ENCODE results near the gene UST.

Gene UST

DNA sequence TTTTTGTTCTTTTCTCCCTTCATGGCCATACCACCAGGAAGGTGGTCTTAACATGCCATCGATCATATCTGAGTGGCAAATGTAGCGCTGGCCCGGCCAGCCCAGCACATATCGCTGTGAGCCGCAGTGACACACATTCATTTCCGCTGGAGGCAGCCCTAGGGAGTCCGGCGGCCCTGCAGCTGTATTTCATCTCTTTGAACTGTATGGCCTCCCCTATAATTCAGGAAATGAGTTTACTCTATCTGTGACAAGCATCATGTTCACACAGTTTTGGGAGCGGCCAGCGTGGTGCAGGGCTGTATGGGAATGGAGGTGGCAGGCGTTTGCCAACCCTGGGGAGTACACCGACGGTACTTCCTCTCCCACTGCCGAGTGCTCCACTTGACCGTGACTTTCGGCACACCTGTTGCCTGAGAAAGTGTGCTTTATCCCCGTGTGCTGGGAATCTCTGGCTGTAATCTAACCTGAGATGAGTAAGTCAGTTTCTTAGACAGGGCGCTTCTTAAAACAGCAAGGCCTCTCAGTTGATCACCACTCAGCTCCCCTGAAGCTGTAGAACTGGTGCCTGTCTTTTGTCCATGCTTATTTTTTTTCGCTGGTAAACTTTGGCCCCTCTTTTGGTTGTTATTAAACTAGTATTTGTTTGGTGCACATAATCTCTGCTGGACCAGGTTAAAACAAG lies 313.6 kb downstream of the UST start:
- Histone ChIP-seq H3K9ac (ENCODE audit: low read depth, low read length, poor library complexity, severe bottlenecking) (peak overlapping the region; percentile 69), H3K79me2 (ENCODE audit: insufficient read depth, low read length) (no peaks in the 10 kb centered on the region), H3K36me3 (ENCODE audit: insufficient read depth, low read length) (no peaks in the 10 kb centered on the region), H3K9me2 (replicated peaks; ENCODE audit: low read depth, low read length) (no peaks in the 10 kb centered on the region), H3K4me1 (ENCODE audit: insufficient read depth, low read length, poor library complexity, severe bottlenecking) (peaks cover 92% of the 10 kb centered on the region), H4K20me1 (ENCODE audit: insufficient read depth, low read length, poor library complexity, severe bottlenecking) (no peaks in the 10 kb centered on the region), H3K4me2 (ENCODE audit: low read depth, low read length, poor library complexity, severe bottlenecking) (peak overlapping the region; percentile 80), H3K4me3 (ENCODE audit: low read length, poor library complexity, severe bottlenecking) (peak overlapping the region; percentile 64), H3K9me3 (ENCODE audit: insufficient read depth, low read depth, low read length) (no peaks in the 10 kb centered on the region), H3K27me3 (ENCODE audit: insufficient read depth, low read length, poor library complexity, severe bottlenecking) (no peaks in the 10 kb centered on the region), H2AFZ (ENCODE audit: low read length) (no peak overlapping the region), H3F3A (ENCODE audit: low read depth) (peaks cover 5% of the 10 kb centered on the region)
- no peak for TF ChIP-seq EZH2phosphoT487 (IDR thresholded peaks at IDR 0.05; ENCODE audit: borderline replicate concordance)
- TF ChIP-seq, protein P1, sequence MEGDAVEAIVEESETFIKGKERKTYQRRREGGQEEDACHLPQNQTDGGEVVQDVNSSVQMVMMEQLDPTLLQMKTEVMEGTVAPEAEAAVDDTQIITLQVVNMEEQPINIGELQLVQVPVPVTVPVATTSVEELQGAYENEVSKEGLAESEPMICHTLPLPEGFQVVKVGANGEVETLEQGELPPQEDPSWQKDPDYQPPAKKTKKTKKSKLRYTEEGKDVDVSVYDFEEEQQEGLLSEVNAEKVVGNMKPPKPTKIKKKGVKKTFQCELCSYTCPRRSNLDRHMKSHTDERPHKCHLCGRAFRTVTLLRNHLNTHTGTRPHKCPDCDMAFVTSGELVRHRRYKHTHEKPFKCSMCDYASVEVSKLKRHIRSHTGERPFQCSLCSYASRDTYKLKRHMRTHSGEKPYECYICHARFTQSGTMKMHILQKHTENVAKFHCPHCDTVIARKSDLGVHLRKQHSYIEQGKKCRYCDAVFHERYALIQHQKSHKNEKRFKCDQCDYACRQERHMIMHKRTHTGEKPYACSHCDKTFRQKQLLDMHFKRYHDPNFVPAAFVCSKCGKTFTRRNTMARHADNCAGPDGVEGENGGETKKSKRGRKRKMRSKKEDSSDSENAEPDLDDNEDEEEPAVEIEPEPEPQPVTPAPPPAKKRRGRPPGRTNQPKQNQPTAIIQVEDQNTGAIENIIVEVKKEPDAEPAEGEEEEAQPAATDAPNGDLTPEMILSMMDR (conservative IDR thresholded peaks at IDR 0.05; ENCODE audit: low read length) = no peak

DNA sequence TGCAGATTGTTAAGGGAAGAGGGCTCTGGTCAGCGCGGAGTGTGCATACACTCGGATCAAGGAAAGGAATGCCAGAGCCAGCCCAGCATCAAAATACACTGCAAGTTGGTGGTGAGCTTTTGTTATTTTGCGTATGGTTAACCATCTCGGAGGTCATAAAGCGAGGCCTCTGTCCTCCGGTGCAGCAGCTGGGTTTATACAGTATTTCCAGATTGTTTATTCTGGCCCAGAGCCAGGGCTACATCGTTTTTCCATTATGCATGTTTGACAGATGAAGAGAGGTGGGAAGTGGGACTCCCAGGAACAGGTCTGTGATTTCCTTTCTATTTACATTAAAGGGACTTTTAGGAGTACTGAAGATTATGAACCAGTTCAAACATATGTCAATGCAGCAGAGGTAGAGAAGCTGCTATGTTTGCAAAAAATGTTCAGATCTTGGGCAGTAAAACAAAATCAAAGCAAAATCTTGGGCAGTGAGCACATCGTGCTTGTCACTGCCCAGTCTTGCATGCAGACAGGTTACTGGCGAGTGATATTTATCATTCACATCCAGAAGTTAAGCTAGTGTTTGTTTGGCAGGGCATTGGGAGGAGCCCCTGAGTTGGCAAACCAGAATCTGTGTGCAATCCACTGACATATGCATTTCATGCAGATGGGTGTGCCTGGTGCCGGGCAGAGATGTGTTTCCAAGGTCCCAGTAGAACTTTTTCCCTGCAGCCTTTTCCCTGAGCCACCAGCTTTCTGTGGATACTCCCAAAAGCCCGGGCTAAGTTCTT lies 314.3 kb downstream of the UST start:
- Histone ChIP-seq H3K4me1 (ENCODE audit: insufficient read depth, low read length, poor library complexity, severe bottlenecking) (peaks cover 95% of the 10 kb centered on the region), H3K79me2 (ENCODE audit: insufficient read depth, low read length) (no peaks in the 10 kb centered on the region), H3K4me2 (ENCODE audit: low read depth, low read length, poor library complexity, severe bottlenecking) (peak overlapping the region; percentile 80), H3K9me2 (replicated peaks; ENCODE audit: low read depth, low read length) (no peaks in the 10 kb centered on the region), H3K4me3 (ENCODE audit: low read length, poor library complexity, severe bottlenecking) (peak overlapping the region; percentile 64), H3F3A (ENCODE audit: low read depth) (peaks cover 5% of the 10 kb centered on the region), H2AFZ (ENCODE audit: low read length) (no peak overlapping the region), H3K9me3 (ENCODE audit: insufficient read depth, low read depth, low read length) (no peaks in the 10 kb centered on the region), H3K9ac (ENCODE audit: low read depth, low read length, poor library complexity, severe bottlenecking) (peak overlapping the region; percentile 64), H3K27me3 (ENCODE audit: insufficient read depth, low read length, poor library complexity, severe bottlenecking) (no peaks in the 10 kb centered on the region), H4K20me1 (ENCODE audit: insufficient read depth, low read length, poor library complexity, severe bottlenecking) (no peaks in the 10 kb centered on the region), H3K36me3 (ENCODE audit: insufficient read depth, low read length) (no peaks in the 10 kb centered on the region)
- TF ChIP-seq, protein P1 (conservative IDR thresholded peaks at IDR 0.05; ENCODE audit: low read length) = no peak
- no peak for TF ChIP-seq EZH2phosphoT487 (IDR thresholded peaks at IDR 0.05; ENCODE audit: borderline replicate concordance)

DNA sequence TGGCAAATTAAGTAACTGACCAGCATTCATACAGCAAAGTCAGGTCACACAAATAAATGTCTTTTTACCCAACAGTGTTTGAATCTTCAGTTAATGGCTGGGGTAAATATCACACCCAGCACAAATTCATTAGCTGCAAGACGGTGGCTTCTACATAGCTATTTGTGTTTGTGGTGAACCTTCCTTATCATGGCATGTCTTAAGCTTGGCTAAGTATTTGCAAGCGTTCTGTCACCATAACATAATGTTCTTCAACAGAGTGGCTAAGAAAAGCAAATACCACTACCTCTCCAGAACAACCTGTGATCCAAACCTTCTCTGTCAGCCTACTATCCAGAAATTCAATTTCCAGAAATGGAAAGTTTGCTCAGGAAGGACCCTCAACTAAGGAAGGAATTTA lies 315.1 kb downstream of the UST start:
- H3K4me3 ChIP-seq (ENCODE audit: low read length, poor library complexity, severe bottlenecking) = peak overlapping the region; percentile 64
- H3K9me3 ChIP-seq (ENCODE audit: insufficient read depth, low read depth, low read length) = no peaks in the 10 kb centered on the region
- TF ChIP-seq, protein P1 (conservative IDR thresholded peaks at IDR 0.05; ENCODE audit: low read length) = no peak
- TF ChIP-seq EZH2phosphoT487 (IDR thresholded peaks at IDR 0.05; ENCODE audit: borderline replicate concordance) = no peak
- no peaks in the 10 kb centered on the region for H3K36me3 ChIP-seq (ENCODE audit: insufficient read depth, low read length)
- H3K4me1 ChIP-seq (ENCODE audit: insufficient read depth, low read length, poor library complexity, severe bottlenecking) = peaks cover 96% of the 10 kb centered on the region
- H3K4me2 ChIP-seq (ENCODE audit: low read depth, low read length, poor library complexity, severe bottlenecking) = peak overlapping the region; percentile 80
- peak overlapping the region; percentile 64 for H3K9ac ChIP-seq (ENCODE audit: low read depth, low read length, poor library complexity, severe bottlenecking)
- H3K9me2 ChIP-seq (replicated peaks; ENCODE audit: low read depth, low read length) = no peaks in the 10 kb centered on the region
- H4K20me1 ChIP-seq (ENCODE audit: insufficient read depth, low read length, poor library complexity, severe bottlenecking) = no peaks in the 10 kb centered on the region
- H3F3A ChIP-seq (ENCODE audit: low read depth) = peaks cover 5% of the 10 kb centered on the region
- no peaks in the 10 kb centered on the region for H3K27me3 ChIP-seq (ENCODE audit: insufficient read depth, low read length, poor library complexity, severe bottlenecking)
- no peak overlapping the region for H2AFZ ChIP-seq (ENCODE audit: low read length)
- no peaks in the 10 kb centered on the region for H3K79me2 ChIP-seq (ENCODE audit: insufficient read depth, low read length)

All from Loucy (cell line).